IMR-90 (cell line): ENCODE measurements around the gene PRKD1. TPM values are rescaled to one million over a fixed set of nuclear protein-coding genes. Genes with fewer than 3 reads are reported as not detected.

Experiments
- ATAC-seq: fragments of 200-7000 bp; cut with Tn5 transposase; 2 replicates; pipeline ENCODE4 v1.9.1; 2020; ENCODE audit warnings: low read depth, mild to moderate bottlenecking, moderate library complexity
- BruUV-seq: library from RNA; stranded (reverse); fragments of 400-500 nt; replicated peaks from 2 replicates; lab custom pipeline; 2021; lab: Mats Ljungman, UMichigan
- CTCF ChIA-PET: fragments of 300-600 bp; formaldehyde crosslinking; extraction: SDS; loops from one replicate; lab custom pipeline; 2021; ENCODE audit warnings: antibody characterized with exemption; lab: Yijun Ruan, JAX
- POLR2A ChIA-PET: fragments of 300-600 bp; sonication (Branson Sonifier 250); formaldehyde crosslinking; loops from one replicate; lab custom pipeline; 2022; ENCODE audit warnings: antibody characterized with exemption; ENCODE audit not compliant: unreplicated experiment; lab: Charles Lee
- DNase-seq: peaks from one replicate; pipeline ENCODE4 v3.0.0; 2013
- H2AFZ ChIP-seq: replicated peaks from 2 replicates; pipeline ENCODE3; 2013; ENCODE audit warnings: low read length, mild to moderate bottlenecking; ENCODE audit not compliant: poor library complexity
- H2AK5ac ChIP-seq: 2 replicates; pipeline ENCODE4 v1.6.1; 2013; ENCODE audit warnings: low read depth, low read length, inconsistent platforms
- H2AK9ac ChIP-seq: replicated peaks from 2 replicates; pipeline ENCODE3; 2013; ENCODE audit warnings: mild to moderate bottlenecking, low read depth, low read length, moderate library complexity; ENCODE audit not compliant: poor library complexity
- H2BK120ac ChIP-seq: 2 replicates; pipeline ENCODE4 v1.6.1; 2013; ENCODE audit warnings: low read depth, low read length, inconsistent platforms
- H2BK15ac ChIP-seq: 3 replicates; pipeline ENCODE4 v1.6.1; 2013; ENCODE audit warnings: low read depth, low read length, inconsistent platforms
- H2BK20ac ChIP-seq: 2 replicates; pipeline ENCODE4 v1.6.1; 2013; ENCODE audit warnings: low read depth, mild to moderate bottlenecking, inconsistent platforms, low read length, moderate library complexity
- H2BK5ac ChIP-seq: 2 replicates; pipeline ENCODE4 v1.6.1; 2013; ENCODE audit warnings: mild to moderate bottlenecking, low read depth, low read length, inconsistent platforms; ENCODE audit not compliant: poor library complexity, severe bottlenecking
- H3K14ac ChIP-seq: replicated peaks from 2 replicates; pipeline ENCODE4 v1.6.1; 2013; ENCODE audit warnings: low read depth, low read length, inconsistent platforms
- H3K18ac ChIP-seq: 2 replicates; pipeline ENCODE4 v1.6.1; 2013; ENCODE audit warnings: low read depth, low read length, control low read depth
- H3K23ac ChIP-seq: 2 replicates; pipeline ENCODE4 v1.6.1; 2013; ENCODE audit warnings: low read depth, low read length, inconsistent platforms
- H3K27ac ChIP-seq: 2 replicates; pipeline ENCODE4 v1.5.1; 2013; ENCODE audit warnings: mild to moderate bottlenecking, control low read depth, low read length; ENCODE audit not compliant: insufficient read depth
- H3K27me3 ChIP-seq: 2 replicates; pipeline ENCODE4 v1.6.1; 2013; ENCODE audit warnings: low read length; ENCODE audit not compliant: control insufficient read depth, insufficient read depth
- H3K36me3 ChIP-seq: 2 replicates; pipeline ENCODE4 v1.6.1; 2013; ENCODE audit warnings: low read length, mixed read lengths; ENCODE audit not compliant: control insufficient read depth, insufficient read depth
- H3K4ac ChIP-seq: 2 replicates; pipeline ENCODE4 v1.6.1; 2013; ENCODE audit warnings: low read depth, low read length, inconsistent platforms
- H3K4me1 ChIP-seq: 2 replicates; pipeline ENCODE4 v1.6.1; 2013; ENCODE audit warnings: low read length, mixed read lengths; ENCODE audit not compliant: control insufficient read depth, insufficient read depth
- H3K4me2 ChIP-seq: 2 replicates; pipeline ENCODE4 v1.6.1; 2013; ENCODE audit warnings: low read depth, mild to moderate bottlenecking, control low read depth, low read length, moderate library complexity
- H3K4me3 ChIP-seq: 2 replicates; pipeline ENCODE4 v1.5.1; 2013; ENCODE audit warnings: low read depth, mild to moderate bottlenecking, control low read depth, low read length, moderate library complexity; ENCODE audit not compliant: insufficient read depth
- H3K56ac ChIP-seq: 2 replicates; pipeline ENCODE4 v1.6.1; 2013; ENCODE audit warnings: low read length, inconsistent platforms; ENCODE audit not compliant: insufficient read depth; ENCODE audit errors: extremely low read depth
- H3K79me1 ChIP-seq, 2 experiments: 2 replicates each; pipeline ENCODE4 v1.6.1; 2013; ENCODE audit warnings: low read length in 2 of 2, inconsistent platforms in 1 of 2, low read depth in 1 of 2
- H3K9ac ChIP-seq: 2 replicates; pipeline ENCODE4 v1.6.1; 2013; ENCODE audit warnings: low read depth, low read length, control low read depth
- H3K9me1 ChIP-seq: 2 replicates; pipeline ENCODE4 v1.6.1; 2013; ENCODE audit warnings: low read length, inconsistent platforms; ENCODE audit not compliant: insufficient read depth
- H3K9me3 ChIP-seq: 2 replicates; pipeline ENCODE4 v1.6.1; 2013; ENCODE audit warnings: low read length; ENCODE audit not compliant: control insufficient read depth, insufficient read depth
- H4K20me1 ChIP-seq: 2 replicates; pipeline ENCODE4 v1.6.1; 2013; ENCODE audit warnings: low read length, inconsistent platforms; ENCODE audit not compliant: insufficient read depth
- H4K5ac ChIP-seq: 2 replicates; pipeline ENCODE4 v1.6.1; 2013; ENCODE audit warnings: mild to moderate bottlenecking, low read depth, low read length, control low read depth
- H4K8ac ChIP-seq, 2 experiments: 2 replicates each; pipeline ENCODE4 v1.6.1; 2013; ENCODE audit warnings: low read depth in 2 of 2, low read length in 2 of 2, control low read depth in 1 of 2, inconsistent platforms in 1 of 2
- H4K91ac ChIP-seq: 2 replicates; pipeline ENCODE4 v1.6.1; 2013; ENCODE audit warnings: low read depth, low read length, inconsistent platforms; ENCODE audit not compliant: insufficient read depth
- MAFK ChIP-seq: IDR thresholded peaks from 2 replicates; pipeline ENCODE4 v1.6.1; 2012; ENCODE audit warnings: low read depth, low read length, improper control_type of control experiment
- POLR2A ChIP-seq: IDR thresholded peaks from 2 replicates; pipeline ENCODE4 v1.6.1; 2012; ENCODE audit warnings: mild to moderate bottlenecking, low read depth, low read length
- WGBS, 2 experiments: methylation state at CpG; one replicate each; pipeline versions ENCODE4 v1.1.5 to v1.1.7; 2013; ENCODE audit warnings: missing lambda C conversion rate in 2 of 2; ENCODE audit not compliant: insufficient read length in 1 of 2; ENCODE audit errors: extremely low coverage in 2 of 2; 5-methylcytosine and 5-hydroxymethylcytosine counted together
- dilution Hi-C: fragments of 300-500 bp; cut with HindIII; formaldehyde crosslinking; loops from one replicate; pipeline ENCODE4 v1.14.3; 2018; ENCODE audit warnings: low sequenced_read_pairs; ENCODE audit not compliant: unreplicated experiment
- in situ Hi-C: fragments of 300-500 bp; cut with MboI; formaldehyde crosslinking; loops from 3 replicates; pipeline ENCODE4 v1.14.3; 2019; ENCODE audit warnings: low sequenced_read_pairs, inconsistent platforms, mixed read lengths
- intact Hi-C: fragments of 100-400 bp; cut with micrococcal nuclease; formaldehyde crosslinking; loops from 2 replicates; pipeline ENCODE4 v1.10.0; 2022
- polyA plus RNA-seq, 3 experiments: library from polyadenylated mRNA; depleted of rRNA; stranded (reverse); fragments of >200 nt; gene quantifications; 2 replicates each; pipeline ENCODE4 v1.2.3, GENCODE V29; 2012; ENCODE audit warnings: low replicate concordance in 1 of 3
- total RNA-seq: library from RNA; depleted of rRNA; stranded (reverse); fragments of >200 nt; gene quantifications from 2 replicates; pipeline ENCODE4 v1.2.3, GENCODE V29; 2012

PRKD1 gene
- total and polyA plus RNA-seq, 2 of the 4 experiments (the other 2 are of a cell fraction), result 12.9 to 14.2 TPM

GRCh38 chr14:29896354-29896821 is 31.3 kb downstream of the PRKD1 start:
- Histone ChIP-seq H3K27me3 (no peaks in the 10 kb centered on the region), H3K36me3 (no peaks in the 10 kb centered on the region), H3K9me1 (peaks cover 4% of the 10 kb centered on the region; the same call in 1 of the 2 replicates), H3K4me3 (no peak overlapping the region), H3K4me1 (peaks cover 4% of the 10 kb centered on the region; the same call in 1 of the 2 replicates), H2BK20ac (no peak overlapping the region), H3K23ac (no peak overlapping the region), H2AK5ac (no peak overlapping the region), H2AK9ac (no peak overlapping the region), H2BK15ac (no peak overlapping the region), H4K5ac (no peak overlapping the region), H4K20me1 (peaks cover 6% of the 10 kb centered on the region), H2BK5ac (no peak overlapping the region), H3K9ac (no peak overlapping the region), H2AFZ (no peak overlapping the region), H3K56ac (no peak overlapping the region), H3K4me2 (no peak overlapping the region), H3K9me3 (no peaks in the 10 kb centered on the region), H3K14ac (no peak overlapping the region), H3K27ac (no peak overlapping the region), H3K79me1 (peaks cover 4 to 48% of the 10 kb centered on the region in 2 experiments; a peak in 3 of 4 replicates), H4K8ac (no peak overlapping the region), H3K18ac (no peak overlapping the region), H3K4ac (no peak overlapping the region), H4K91ac (no peak overlapping the region), H2BK120ac (no peak overlapping the region)
- ChIA-PET CTCF (no interaction called here), POLR2A (no interaction called here)
- ATAC-seq, result no peak
- dilution Hi-C loops, result no loop called here
- DNase-seq, result no peak
- TF ChIP-seq POLR2A (no peak), MAFK (peak; percentile 90)
- intact Hi-C loops, result no loop called here
- BruUV-seq, result no TSS peak
- in situ Hi-C loops, result no loop called here
- WGBS, 2 experiments, result no CpG with 5 or more reads among the region's 4 CpGs
